Adrenal gland (tissue), 12 donors: ENCODE measurements around the gene PLCB1. TPM values are rescaled to one million over a fixed set of nuclear protein-coding genes. Genes with fewer than 3 reads are reported as not detected.

Source experiments
- DNase-seq, 7 donors: peaks; one replicate each; pipeline ENCODE4 v3.0.0-alpha.2; 2019 to 2020
- H3K27ac ChIP-seq, 5 donors: fragments of 200-600 bp; sonication (generic) in 4 of 5; 1 replicate in 3 of 5; 2 replicates in 2 of 5; pipeline versions ENCODE4 v1.5.1 to v1.8.0; 2016 to 2020; ENCODE audit warnings: mild to moderate bottlenecking in 1 of 5
- H3K27me3 ChIP-seq: fragments of 200-600 bp; 2 replicates; pipeline ENCODE4 v1.8.0; 2021
- H3K36me3 ChIP-seq, 2 donors: fragments of 200-600 bp; replicated peaks in 1 of 2; 1 replicate in 1 of 2; 2 replicates in 1 of 2; pipeline versions ENCODE4 v1.5.1 to v1.8.0; 2018 to 2022
- H3K4me1 ChIP-seq, 2 donors: fragments of 200-600 bp; replicated peaks in 1 of 2; 1 replicate in 1 of 2; 2 replicates in 1 of 2; pipeline versions ENCODE4 v1.5.1 to v1.8.0; 2018 to 2021
- H3K4me3 ChIP-seq, 4 donors: fragments of 200-600 bp; sonication (generic) in 3 of 4; one replicate each; pipeline ENCODE4 v1.5.1; 2016 to 2018
- H3K9me3 ChIP-seq, 3 donors: fragments of 200-600 bp; sonication (generic) in 1 of 3; replicated peaks in 1 of 3; 1 replicate in 2 of 3; 2 replicates in 1 of 3; pipeline versions ENCODE4 v1.5.1 to v1.8.0; 2016 to 2021
- POLR2A ChIP-seq, 2 donors: fragments of 450-650 bp; IDR thresholded peaks; one replicate each; pipeline ENCODE4 v1.6.1; 2017; ENCODE audit warnings: antibody characterized with exemption in 2 of 2, mild to moderate bottlenecking in 2 of 2, moderate library complexity in 1 of 2
- WGBS, 4 donors: extraction: QIAGEN DNeasy Blood & Tissue Kit in 2 of 4; methylation state at CpG; one replicate each; pipeline versions ENCODE4 v1.1.5 to v1.1.7; 2013 to 2017; 5-methylcytosine and 5-hydroxymethylcytosine counted together
- intact Hi-C, 2 donors: fragments of 100-400 bp; cut with DNase I; formaldehyde crosslinking; loops; one replicate each; pipeline versions ENCODE4 v1.14.1 to v1.15.0; 2022 to 2023
- polyA plus RNA-seq, 3 donors: library from polyadenylated mRNA; stranded (reverse); fragments of 200-250 nt in 2 of 3; fragments of 350-450 nt in 1 of 3; fragmentation: Illumina TruSeq in 1 of 3; extraction: RNeasy Lipid Tissue Mini Kit (QIAGEN cat#74804) in 1 of 3; gene quantifications; one replicate each; pipeline ENCODE4 v1.2.3, GENCODE V29; 2013 to 2014
- total RNA-seq, 9 donors: library from RNA; depleted of rRNA in 4 of 9; stranded (reverse); fragments of >200 nt in 4 of 9; fragments of 120-200 nt in 1 of 9; fragmentation: NEBNext Ultra II Directional in 1 of 9; extraction: Animal tissue kit (Norgen Biotek cat#: 25700) in 1 of 9; gene quantifications; one replicate each; pipeline versions ENCODE4 v1.1.0 to v1.2.4, GENCODE V29; 2013 to 2023
- TF ChIP-seq, protein P1 (sequence below), 6 experiments: fragments of 450-650 bp in 4 of 6; fragments of 200-600 bp in 2 of 6; sonication (generic) in 1 of 6; IDR thresholded peaks; 1 replicate in 5 of 6; 2 replicates in 1 of 6; pipeline versions ENCODE4 v1.5.1 to v1.8.0; 2016 to 2021; ENCODE audit warnings: antibody characterized with exemption in 6 of 6, mild to moderate bottlenecking in 2 of 6, moderate library complexity in 1 of 6
- donor health status: healthy with polysubstance abuse.
- donor health status: Bipolar disorder and iron deficiency.
- donor health status: DM: yes; HTN: yes; CAD: no.
- donor health status: DM: no; HTN: no; CAD: no.
- donor health status: DM: no; HTN: no; CAD: no.
- donor health status: DM: yes; HTN: yes; CAD: no.

PLCB1 gene
- total and polyA plus RNA-seq, 12 donors, result 7.7 to 56.6 (median 27.9) TPM

DNA sequence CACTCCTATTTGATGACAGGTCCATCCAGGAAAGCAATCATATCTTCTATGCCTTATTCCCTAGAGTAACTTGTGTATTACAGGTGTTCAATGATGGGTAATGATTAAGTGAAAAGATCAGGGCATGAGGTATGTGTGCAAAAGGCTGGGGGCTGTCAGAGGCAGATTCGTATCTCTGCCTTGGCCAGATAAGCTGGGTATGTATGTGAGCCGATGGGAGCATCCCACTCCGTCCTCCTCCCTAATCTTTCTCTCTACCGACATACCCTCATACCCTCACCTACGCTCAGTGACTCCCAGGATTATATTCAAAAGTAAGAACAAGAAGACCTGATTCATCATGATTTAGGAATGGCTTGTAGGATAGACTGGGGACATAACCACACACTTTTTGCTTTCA lies 238.7 kb downstream of the PLCB1 start:
- no peak for DNase-seq
- Histone ChIP-seq H3K27ac (no peak overlapping the region), H3K4me3 (no peak overlapping the region), H3K36me3 (no peaks in the 10 kb centered on the region), H3K9me3 (no peaks in the 10 kb centered on the region), H3K27me3 (no peaks in the 10 kb centered on the region), H3K4me1 (no peaks in the 10 kb centered on the region)
- intact Hi-C loops, result loop anchor here in 1 of 2 donors (10.0 kb wide), 1 partner anchor 236 kb away; the partner anchor contains the start of gene PLCB1
- no peak for TF ChIP-seq POLR2A (IDR thresholded peaks at IDR 0.05)
- TF ChIP-seq, protein P1, sequence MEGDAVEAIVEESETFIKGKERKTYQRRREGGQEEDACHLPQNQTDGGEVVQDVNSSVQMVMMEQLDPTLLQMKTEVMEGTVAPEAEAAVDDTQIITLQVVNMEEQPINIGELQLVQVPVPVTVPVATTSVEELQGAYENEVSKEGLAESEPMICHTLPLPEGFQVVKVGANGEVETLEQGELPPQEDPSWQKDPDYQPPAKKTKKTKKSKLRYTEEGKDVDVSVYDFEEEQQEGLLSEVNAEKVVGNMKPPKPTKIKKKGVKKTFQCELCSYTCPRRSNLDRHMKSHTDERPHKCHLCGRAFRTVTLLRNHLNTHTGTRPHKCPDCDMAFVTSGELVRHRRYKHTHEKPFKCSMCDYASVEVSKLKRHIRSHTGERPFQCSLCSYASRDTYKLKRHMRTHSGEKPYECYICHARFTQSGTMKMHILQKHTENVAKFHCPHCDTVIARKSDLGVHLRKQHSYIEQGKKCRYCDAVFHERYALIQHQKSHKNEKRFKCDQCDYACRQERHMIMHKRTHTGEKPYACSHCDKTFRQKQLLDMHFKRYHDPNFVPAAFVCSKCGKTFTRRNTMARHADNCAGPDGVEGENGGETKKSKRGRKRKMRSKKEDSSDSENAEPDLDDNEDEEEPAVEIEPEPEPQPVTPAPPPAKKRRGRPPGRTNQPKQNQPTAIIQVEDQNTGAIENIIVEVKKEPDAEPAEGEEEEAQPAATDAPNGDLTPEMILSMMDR (IDR thresholded peaks at IDR 0.05), result no peak
- 92 to 97% (median 95%) methylated on average over 5 of the region's 5 CpGs for WGBS, 4 donors

DNA sequence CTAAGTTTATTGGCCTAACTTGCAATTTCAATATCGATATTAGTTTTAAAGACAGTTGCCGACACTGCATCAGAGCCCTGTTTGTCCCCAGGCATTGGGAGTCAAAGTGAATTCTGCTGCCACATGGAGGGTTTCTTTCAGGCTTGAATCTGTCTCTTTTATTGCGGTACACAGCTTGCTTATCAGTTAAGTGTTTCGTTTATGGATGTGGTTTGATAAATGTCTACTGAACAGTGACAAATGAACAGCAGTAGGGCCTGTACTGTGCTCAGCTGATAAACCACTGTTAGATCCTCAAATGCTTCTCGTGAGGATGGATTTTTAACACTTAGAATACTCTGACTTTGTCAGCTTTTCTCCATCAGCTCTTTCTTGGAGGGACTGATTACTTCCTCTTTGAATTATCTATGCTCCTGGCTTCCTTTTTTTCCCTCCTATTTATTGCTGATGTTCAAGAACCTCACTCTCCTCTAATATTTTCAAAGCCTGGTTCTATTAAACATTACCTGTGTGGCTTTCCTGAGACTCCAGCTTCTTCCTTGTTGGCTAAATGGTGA lies 240.8 kb downstream of the PLCB1 start:
- WGBS, 4 donors, result 53 to 74% (median 68%) methylated on average over 5 of the region's 5 CpGs
- intact Hi-C loops, result loop anchor here in 1 of 2 donors (10.0 kb wide), 1 partner anchor 238 kb away; the partner anchor contains the start of gene PLCB1

DNA sequence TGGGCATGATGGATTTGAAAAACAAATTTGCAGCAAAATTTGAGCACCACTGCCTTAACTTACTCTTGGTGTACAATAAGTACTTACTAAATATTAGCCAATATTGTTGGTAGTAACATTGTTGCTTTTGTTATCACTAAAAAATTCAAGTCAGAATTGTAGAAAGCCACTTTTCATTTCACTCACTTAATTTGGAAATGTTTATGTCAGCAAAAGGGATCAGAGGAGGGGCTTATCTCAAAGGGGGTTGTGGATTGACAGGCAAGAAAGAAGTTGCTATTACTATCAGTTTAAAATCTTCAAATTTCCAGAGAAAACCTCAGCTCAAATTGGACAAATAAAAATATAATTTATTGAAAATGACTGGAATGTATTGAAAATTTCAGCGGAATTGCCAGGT lies 241.5 kb downstream of the PLCB1 start:
- no peaks in the 10 kb centered on the region for H3K4me1 ChIP-seq
- H3K9me3 ChIP-seq, result no peaks in the 10 kb centered on the region
- H3K27ac ChIP-seq, result no peak overlapping the region
- H3K4me3 ChIP-seq, result no peak overlapping the region
- no peak for TF ChIP-seq POLR2A (IDR thresholded peaks at IDR 0.05)
- TF ChIP-seq, protein P1 (IDR thresholded peaks at IDR 0.05), result no peak
- intact Hi-C loops, result loop anchor here in 1 of 2 donors (10.0 kb wide), 1 partner anchor 239 kb away; the partner anchor contains the start of gene PLCB1
- DNase-seq, result no peak
- no peaks in the 10 kb centered on the region for H3K27me3 ChIP-seq
- 91 to 100% (median 99%) methylated on average over 1 of the region's 1 CpG for WGBS, 4 donors
- no peaks in the 10 kb centered on the region for H3K36me3 ChIP-seq

More for the DNA sequence above, 240.8 kb downstream of the PLCB1 start:
- no peak for DNase-seq
- no peaks in the 10 kb centered on the region for H3K36me3 ChIP-seq
- H3K9me3 ChIP-seq, result no peaks in the 10 kb centered on the region
- no peak for TF ChIP-seq POLR2A (IDR thresholded peaks at IDR 0.05)
- TF ChIP-seq, protein P1 (IDR thresholded peaks at IDR 0.05), result no peak
- no peak overlapping the region for H3K4me3 ChIP-seq
- no peaks in the 10 kb centered on the region for H3K4me1 ChIP-seq
- H3K27ac ChIP-seq, result no peak overlapping the region
- H3K27me3 ChIP-seq, result no peaks in the 10 kb centered on the region

DNA sequence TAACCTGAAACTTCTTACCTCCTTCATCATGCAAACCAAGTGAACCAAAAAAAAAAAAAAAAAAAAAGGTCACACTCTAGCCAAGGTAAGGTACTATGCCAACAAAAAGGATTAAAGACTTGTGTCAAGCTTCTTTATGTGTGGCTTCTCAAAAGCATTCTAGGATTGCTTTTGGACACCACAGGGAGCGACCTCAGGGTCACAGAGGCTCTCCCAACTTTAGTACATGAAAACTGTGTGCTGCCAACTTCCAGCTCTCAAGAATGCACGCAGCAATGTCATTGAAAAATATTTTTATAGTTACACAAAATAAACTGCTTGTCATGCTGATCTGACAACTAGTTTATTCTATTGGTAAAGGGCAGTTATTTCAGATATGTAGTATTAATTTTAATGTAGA lies 243.8 kb downstream of the PLCB1 start:
- intact Hi-C loops, result loop anchor here in 1 of 2 donors (10.0 kb wide), 1 partner anchor 241 kb away; the partner anchor contains the start of gene PLCB1
- H3K36me3 ChIP-seq, result no peaks in the 10 kb centered on the region
- no peaks in the 10 kb centered on the region for H3K9me3 ChIP-seq
- H3K27ac ChIP-seq, result no peak overlapping the region
- no peaks in the 10 kb centered on the region for H3K27me3 ChIP-seq
- H3K4me1 ChIP-seq, result no peaks in the 10 kb centered on the region
- TF ChIP-seq, protein P1 (IDR thresholded peaks at IDR 0.05), result no peak
- TF ChIP-seq POLR2A (IDR thresholded peaks at IDR 0.05), result no peak
- no peak overlapping the region for H3K4me3 ChIP-seq
- no peak for DNase-seq
- 42 to 62% (median 56%) methylated on average over 2 of the region's 2 CpGs for WGBS, 4 donors
